ENCODE data around the gene MYO7B. TPM values are rescaled to one million over a fixed set of nuclear protein-coding genes. Genes with fewer than 3 reads are reported as not detected.

MYO7B gene
- polyA plus RNA-seq, 1 donor: 1.1 TPM

GRCh38 chr2:127586746-127587295 lies 51.3 kb downstream of the MYO7B start:
- DNase-seq (ENCODE audit: low read depth): no peak

GRCh38 chr2:127588241-127588640 lies 52.8 kb downstream of the MYO7B start:
- DNase-seq (ENCODE audit: low read depth): no peak

GRCh38 chr2:127589358-127589757 lies 53.9 kb downstream of the MYO7B start:
- no peak for DNase-seq (ENCODE audit: low read depth)

- no peak for DNase-seq (ENCODE audit: low read depth)
Observed at GRCh38 chr2:127589841-127590240, 54.4 kb downstream of the MYO7B start.

- DNase-seq (ENCODE audit: low read depth): no peak
Observed at GRCh38 chr2:127590386-127591190, 55.1 kb downstream of the MYO7B start.

- no peak for DNase-seq (ENCODE audit: low read depth)
Observed at GRCh38 chr2:127591221-127591923, 55.9 kb downstream of the MYO7B start.

- no peak for DNase-seq (ENCODE audit: low read depth)
Observed at GRCh38 chr2:127592761-127593227, 57.3 kb downstream of the MYO7B start.

- no peak for DNase-seq (ENCODE audit: low read depth)
Observed at GRCh38 chr2:127593228-127594115, 58.0 kb downstream of the MYO7B start.

GRCh38 chr2:127594116-127594591 lies 58.7 kb downstream of the MYO7B start:
- DNase-seq (ENCODE audit: low read depth): no peak

- DNase-seq (ENCODE audit: low read depth): no peak
Observed at GRCh38 chr2:127596311-127597045, 61.0 kb downstream of the MYO7B start.

GRCh38 chr2:127597046-127597983 lies 61.8 kb downstream of the MYO7B start:
- no peak for DNase-seq (ENCODE audit: low read depth)

- DNase-seq (ENCODE audit: low read depth): no peak
Observed at GRCh38 chr2:127597984-127598380, 62.5 kb downstream of the MYO7B start.

- DNase-seq (ENCODE audit: low read depth): no peak
Observed at GRCh38 chr2:127598711-127599110, 63.2 kb downstream of the MYO7B start.

- no peak for DNase-seq (ENCODE audit: low read depth)
Observed at GRCh38 chr2:127599211-127599610, 63.7 kb downstream of the MYO7B start.

- DNase-seq (ENCODE audit: low read depth): no peak
Observed at GRCh38 chr2:127604986-127605385, 69.5 kb downstream of the MYO7B start.

- DNase-seq (ENCODE audit: low read depth): no peak
Observed at GRCh38 chr2:127605691-127606263, 70.3 kb downstream of the MYO7B start.

GRCh38 chr2:127606625-127607398 lies 71.3 kb downstream of the MYO7B start:
- no peak for DNase-seq (ENCODE audit: low read depth)

- DNase-seq (ENCODE audit: low read depth): no peak
Observed at GRCh38 chr2:127607399-127607908, 72.0 kb downstream of the MYO7B start.

Measured in forelimb muscle (tissue), 1 donor.